ENCODE measurements around the gene SLC9A3. TPM values are rescaled to one million over a fixed set of nuclear protein-coding genes. Genes with fewer than 3 reads are reported as not detected.
A peak's percentile ranks its signal among the peaks of the same experiment; 100 is the strongest.

SLC9A3 gene
- total and polyA plus RNA-seq, 2 of the 13 experiments (the other 11 are each of a cell fraction or from before 2014, with no cell fraction given), result 1.5 to 1.8 TPM

- TF ChIP-seq, protein P1, sequence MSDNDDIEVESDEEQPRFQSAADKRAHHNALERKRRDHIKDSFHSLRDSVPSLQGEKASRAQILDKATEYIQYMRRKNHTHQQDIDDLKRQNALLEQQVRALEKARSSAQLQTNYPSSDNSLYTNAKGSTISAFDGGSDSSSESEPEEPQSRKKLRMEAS (IDR thresholded peaks at IDR 0.05), result peak; percentile 48; the same call in 1 of the 2 replicates
- TF ChIP-seq DZIP1 (CRISPR knock-in tag; IDR thresholded peaks at IDR 0.05) (no peak), HNRNPL (IDR thresholded peaks at IDR 0.05; ENCODE audit: low read depth, low read length) (peak; percentile 42; the same call in 1 of the 2 replicates), MYC (CRISPR knock-in tag; IDR thresholded peaks at IDR 0.05; ENCODE audit: borderline replicate concordance) (peak; percentile 24; the same call in 1 of the 2 replicates), ZNF101 (CRISPR knock-in tag; IDR thresholded peaks at IDR 0.05; ENCODE audit: borderline replicate concordance, low read depth) (no peak), MED8 (CRISPR knock-in tag; IDR thresholded peaks at IDR 0.05; ENCODE audit: insufficient replicate concordance) (no peak)
These were observed 34.6 kb downstream of the SLC9A3 start (continued) for GRCh38 chr5:489689-490080.

GRCh38 chr5:488744-489688 is 35.2 kb downstream of the SLC9A3 start:
- Histone ChIP-seq H3K27ac (ENCODE audit: extremely low read length, insufficient read depth, low read length) (no peak overlapping the region), H3K4me2 (ENCODE audit: low read depth, low read length) (peak overlapping the region; percentile 53), H3K27me3 (ENCODE audit: control insufficient read depth in 1 of 2, insufficient read depth in 2 of 2, low read length in 2 of 2) (peaks cover 12 to 76% of the 10 kb centered on the region in 2 experiments), H3K79me2 (ENCODE audit: insufficient read depth, low read length) (no peaks in the 10 kb centered on the region), H2AFZ (ENCODE audit: low read length) (no peak overlapping the region), H3K9me3 (ENCODE audit: low read length) (no peaks in the 10 kb centered on the region), H3K9ac (ENCODE audit: insufficient read depth, low read depth, low read length) (peak overlapping the region; percentile 49; the same call in 1 of the 2 replicates), H3K4me3 (replicated peaks in 1 of 3; ENCODE audit: insufficient read depth in 1 of 3, low read depth in 2 of 3, low read length in 3 of 3) (peak overlapping the region in 2 of 3 experiments; percentile 27 to 64; a peak in 3 of 6 replicates), H3K4me1 (ENCODE audit: insufficient read depth, low read length) (peaks cover 11% of the 10 kb centered on the region), H4K20me1 (ENCODE audit: insufficient read depth, low read length) (no peaks in the 10 kb centered on the region), H3K36me3 (replicated peaks in 1 of 2; ENCODE audit: control insufficient read depth in 1 of 2, insufficient read depth in 2 of 2, low read length in 2 of 2) (no peaks in the 10 kb centered on the region)
- DNase-seq (ENCODE audit: low spot score), result no peak
- ChIA-PET CTCF (ENCODE audit: low intra/inter-chr PET ratio, low total read pairs) (no interaction called here), POLR2A (no interaction called here)
- in situ Hi-C loops (cut with HindIII; ENCODE audit: extremely low pct_ligation_motif_present, low pct_unique_long_range_greater_than_20kb) (no loop called here), intact Hi-C loops (cut with micrococcal nuclease; ENCODE audit: unreplicated experiment) (no loop called here)
- no peak for FAIRE-seq
- no TSS peak for BruUV-seq (replicated peaks)
- ATAC-seq, result peak; percentile 78
- 28% methylated on average over 12 of the region's 40 CpGs for WGBS (ENCODE audit: low lambda C conversion rate)
- TF ChIP-seq USF2 (IDR thresholded peaks at IDR 0.05; ENCODE audit: low read depth, low read length), result no peak
- peak; percentile 42; the same call in 1 of the 2 replicates for TF ChIP-seq USF2 (CRISPR knock-in tag; IDR thresholded peaks at IDR 0.05; ENCODE audit: borderline replicate concordance)
- TF ChIP-seq JUNB (CRISPR knock-in tag; IDR thresholded peaks at IDR 0.05; ENCODE audit: borderline replicate concordance), result no peak
- no peak for TF ChIP-seq ZNF350 (CRISPR knock-in tag; IDR thresholded peaks at IDR 0.05; ENCODE audit: borderline replicate concordance, low read depth)
- no peak for TF ChIP-seq ELF4 (CRISPR knock-in tag; IDR thresholded peaks at IDR 0.05; ENCODE audit: borderline replicate concordance)

Data from HepG2 (cell line).